GM19455 (cell line): Measurements from ENCODE around the gene LTBP4.
"Not testable (repeated sequence)": the region's sequence is repeated elsewhere in the genome, so short reads cannot be mapped to it uniquely, and the experiment has no call there.

Experiments
- ATAC-seq: cut with Tn5 transposase; IDR thresholded peaks from one replicate; pipeline ENCODE4 v1.9.1; 2021; ENCODE audit not compliant: unreplicated experiment

Gene LTBP4

GRCh38 chr19:40627486-40628279 is 26.5 kb downstream of the LTBP4 start:
- no peak for ATAC-seq

- no peak for ATAC-seq
These were observed 28.2 kb downstream of the LTBP4 start for GRCh38 chr19:40629346-40629745.

GRCh38 chr19:40630571-40631160 is 29.5 kb downstream of the LTBP4 start:
- ATAC-seq, result no peak

DNA sequence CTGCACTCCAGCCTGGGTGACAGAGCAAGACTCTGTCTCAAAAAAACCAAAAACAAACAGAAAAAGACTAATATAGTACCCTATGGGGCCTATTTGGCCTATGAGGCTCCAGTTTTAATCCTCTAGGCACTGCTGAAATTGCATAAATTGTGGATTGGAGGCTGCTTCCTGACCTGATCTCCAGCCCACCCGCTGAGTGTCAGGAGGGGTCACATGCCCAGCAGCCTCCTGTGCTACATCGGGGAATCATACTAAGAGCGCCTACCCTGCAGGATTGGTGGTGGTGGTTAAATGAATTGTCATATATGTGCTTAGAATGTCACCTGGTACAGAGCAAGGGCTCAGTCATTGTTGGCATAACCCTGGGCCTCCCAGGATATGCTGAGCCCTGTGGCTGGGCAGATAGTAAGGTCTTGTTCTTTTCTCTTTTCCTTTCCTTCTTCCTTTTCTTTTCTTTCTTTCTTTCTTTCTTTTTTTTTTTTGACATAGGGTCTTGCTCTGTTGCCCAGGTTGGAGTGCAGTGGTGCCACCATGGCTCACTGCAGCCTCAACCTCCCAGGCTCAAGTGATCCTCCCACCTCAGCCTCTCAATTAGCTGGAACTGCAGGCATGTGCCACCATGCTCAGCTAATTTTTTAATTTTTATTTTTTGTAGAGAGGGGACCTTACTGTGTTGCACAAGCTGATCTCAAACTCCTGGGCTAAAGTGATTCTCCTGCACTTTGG is 31.3 kb downstream of the LTBP4 start:
- ATAC-seq, result no peak

- no peak for ATAC-seq
These were observed 32.0 kb downstream of the LTBP4 start for GRCh38 chr19:40633207-40633606.

DNA sequence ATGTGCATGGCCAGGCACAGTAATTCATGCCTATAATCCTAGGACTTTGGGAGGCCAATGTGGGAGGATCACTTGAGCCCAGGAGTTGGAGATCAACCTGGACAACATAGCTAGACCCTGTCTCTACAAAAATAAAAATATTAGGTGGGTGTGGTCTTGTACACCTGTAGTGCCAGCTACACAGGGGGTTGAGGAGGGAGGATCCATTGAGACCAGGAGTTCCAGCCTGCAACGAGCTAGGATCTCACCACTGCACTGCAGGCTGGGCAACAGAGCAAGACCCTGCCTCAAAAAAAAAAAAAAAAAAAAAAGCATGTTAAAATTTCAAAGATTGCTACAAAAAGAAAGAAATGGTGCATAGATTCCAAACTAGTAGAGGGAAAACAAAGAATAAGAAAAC is 37.2 kb downstream of the LTBP4 start:
- ATAC-seq, result no peak

DNA sequence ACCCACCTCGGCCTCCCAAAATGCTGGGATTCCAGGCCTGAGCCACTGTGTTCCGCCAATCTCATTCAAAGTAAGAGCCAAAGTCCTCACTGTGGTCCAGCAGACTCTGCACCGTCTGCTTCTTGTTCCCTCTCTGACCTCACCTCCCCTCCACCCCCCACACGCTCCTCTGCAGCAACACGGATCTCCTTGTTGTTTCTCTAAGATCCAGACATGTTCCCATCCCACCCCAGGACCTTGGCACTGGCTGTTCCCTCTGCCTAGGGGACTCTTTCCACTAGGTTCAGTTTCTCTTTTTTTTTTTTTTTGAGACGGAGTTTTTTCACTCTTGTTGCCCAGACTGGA is 38.4 kb downstream of the LTBP4 start:
- no peak for ATAC-seq

DNA sequence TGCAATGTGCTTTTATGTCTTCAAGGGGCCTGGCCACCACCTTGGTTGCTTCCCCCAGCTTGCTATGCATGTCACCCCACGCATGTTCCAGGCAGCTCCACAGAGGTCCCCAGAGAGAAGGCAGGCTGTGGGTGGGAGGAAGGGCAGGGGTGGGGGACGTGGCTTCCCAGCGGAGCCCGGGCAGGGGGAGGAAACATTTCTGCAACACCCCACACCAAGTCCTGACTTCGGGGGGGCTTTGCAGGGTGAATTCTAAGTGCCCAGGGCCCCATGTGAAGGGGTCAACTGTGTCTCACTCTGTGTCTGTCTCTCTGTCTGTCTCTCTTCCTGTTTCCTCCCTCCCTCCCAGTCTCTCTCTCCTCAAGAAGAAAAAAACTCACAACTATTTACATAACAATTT is 39.6 kb downstream of the LTBP4 start:
- ATAC-seq, result no peak

GRCh38 chr19:40641281-40641680 is 40.1 kb downstream of the LTBP4 start:
- no peak for ATAC-seq

DNA sequence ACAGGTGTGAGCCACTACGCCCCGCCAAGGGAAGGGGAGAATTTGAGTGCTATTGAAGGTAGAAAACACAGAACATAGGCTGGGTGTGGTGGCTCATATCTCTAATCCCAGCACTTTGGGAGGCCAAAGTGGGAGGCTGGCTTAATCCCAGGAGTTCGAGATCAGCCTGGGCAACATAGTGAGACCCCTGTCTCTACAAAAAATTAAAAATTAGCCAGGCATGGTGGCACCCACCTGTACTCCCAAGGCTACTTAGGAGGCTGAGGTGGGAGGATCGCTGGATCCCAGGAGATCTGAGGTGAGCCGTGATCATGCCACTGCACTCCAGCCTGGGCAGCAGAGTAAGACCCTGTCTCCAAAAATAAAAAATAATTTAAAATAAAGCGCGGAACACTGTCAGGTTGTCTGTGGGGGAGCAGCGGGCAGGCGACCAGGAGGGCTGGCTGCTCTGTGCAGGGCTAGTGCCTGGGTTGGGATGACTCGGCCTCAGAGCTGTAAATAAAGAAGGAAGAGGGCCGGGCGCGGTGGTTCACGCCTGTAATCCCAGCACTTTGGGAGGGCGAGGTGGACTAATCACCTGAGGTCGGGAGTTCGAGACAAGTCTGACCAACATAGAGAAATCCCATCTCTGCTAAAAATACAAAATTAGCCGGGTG is 41.0 kb downstream of the LTBP4 start:
- ATAC-seq, result no peak

GRCh38 chr19:40642757-40643305 is 41.7 kb downstream of the LTBP4 start:
- no peak for ATAC-seq

DNA sequence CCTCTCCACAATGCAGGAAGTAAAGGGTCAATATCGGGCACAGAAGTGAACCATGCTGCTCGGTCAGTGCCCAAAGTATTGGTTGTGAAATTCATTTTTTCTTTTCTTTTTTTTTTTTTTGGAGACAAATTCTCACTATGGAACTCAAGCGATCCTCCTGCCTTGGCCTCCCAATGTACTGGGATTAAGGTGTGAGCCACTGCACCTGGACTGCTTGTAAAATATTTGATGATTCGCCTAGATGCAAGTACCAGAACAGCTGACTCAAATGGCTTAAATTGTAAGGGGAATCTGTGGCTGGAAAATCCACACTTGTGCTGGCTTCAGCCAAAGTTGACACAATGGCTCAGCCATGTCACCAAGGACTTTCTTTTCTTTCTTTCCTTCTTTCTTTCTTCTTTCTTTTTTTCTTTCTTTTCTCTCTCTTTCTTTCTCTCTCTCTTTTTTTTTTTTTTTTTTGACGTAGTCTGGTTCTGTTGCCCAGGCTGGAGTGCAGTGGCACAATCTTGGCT is 45.6 kb downstream of the LTBP4 start:
- no peak for ATAC-seq

GRCh38 chr19:40649903-40650675 is 48.9 kb downstream of the LTBP4 start:
- not testable (repeated sequence) for ATAC-seq

- no peak for ATAC-seq
These were observed 49.7 kb downstream of the LTBP4 start for GRCh38 chr19:40650749-40651305.

DNA sequence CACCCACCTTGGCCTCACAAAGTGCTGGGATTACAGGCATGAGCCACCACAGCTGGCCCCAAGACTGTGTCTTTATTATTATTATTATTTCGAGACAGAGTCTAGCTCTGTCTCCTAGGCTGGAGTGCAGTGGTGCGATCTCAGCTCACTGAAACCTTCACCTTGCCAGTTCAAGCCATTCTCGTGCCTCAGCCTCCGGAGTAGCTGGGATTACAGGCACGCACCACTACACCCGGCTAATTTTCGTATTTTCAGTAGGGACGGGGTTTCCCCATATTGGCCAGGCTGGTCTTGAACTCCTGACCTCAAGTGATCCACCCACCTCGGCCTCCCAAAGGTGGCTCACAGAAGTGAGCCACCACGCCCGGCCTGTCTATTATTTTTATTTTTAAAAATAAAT is 51.1 kb downstream of the LTBP4 start:
- ATAC-seq, result not testable (repeated sequence)

DNA sequence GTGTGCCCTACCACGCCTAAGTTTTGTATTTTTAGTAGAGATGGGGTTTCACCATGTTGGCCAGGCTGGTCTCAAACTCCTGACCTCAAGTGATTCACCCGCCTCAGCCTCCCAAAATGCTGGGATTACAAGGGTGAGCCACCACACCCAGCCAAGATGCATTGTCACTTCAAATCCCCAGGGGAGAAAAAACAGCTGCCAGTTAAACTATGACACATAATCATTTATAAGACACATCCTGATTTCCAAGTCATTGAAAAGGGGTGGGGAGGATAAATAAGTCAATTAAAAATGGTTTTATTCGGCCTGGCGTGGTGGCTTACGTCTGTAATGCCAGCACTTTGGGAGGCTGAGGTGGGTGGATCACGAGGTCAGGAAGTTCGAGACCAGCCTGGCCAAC is 54.5 kb downstream of the LTBP4 start:
- not testable (repeated sequence) for ATAC-seq

DNA sequence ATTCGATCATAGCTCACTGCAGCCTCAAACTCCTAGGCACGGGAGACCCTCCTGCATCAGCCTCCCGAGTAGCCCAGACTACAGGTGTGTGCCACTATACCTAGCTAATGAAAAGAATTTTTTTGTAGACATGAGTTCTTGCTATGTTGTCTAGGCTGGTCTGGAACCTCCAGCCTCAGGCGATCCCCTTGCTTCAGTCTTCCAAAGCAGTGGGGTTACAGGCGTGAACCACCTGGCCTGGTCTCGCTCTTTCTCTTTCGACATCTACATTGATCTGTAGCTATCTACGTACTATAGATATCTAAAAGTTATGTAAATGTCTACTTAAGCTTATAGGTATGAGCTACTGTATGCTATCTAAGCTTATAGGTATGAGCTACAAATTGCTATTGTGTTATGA is 56.9 kb downstream of the LTBP4 start:
- no peak for ATAC-seq

GRCh38 chr19:40659116-40659515 is 57.9 kb downstream of the LTBP4 start:
- no peak for ATAC-seq

GRCh38 chr19:40659566-40659965 is 58.4 kb downstream of the LTBP4 start:
- no peak for ATAC-seq

DNA sequence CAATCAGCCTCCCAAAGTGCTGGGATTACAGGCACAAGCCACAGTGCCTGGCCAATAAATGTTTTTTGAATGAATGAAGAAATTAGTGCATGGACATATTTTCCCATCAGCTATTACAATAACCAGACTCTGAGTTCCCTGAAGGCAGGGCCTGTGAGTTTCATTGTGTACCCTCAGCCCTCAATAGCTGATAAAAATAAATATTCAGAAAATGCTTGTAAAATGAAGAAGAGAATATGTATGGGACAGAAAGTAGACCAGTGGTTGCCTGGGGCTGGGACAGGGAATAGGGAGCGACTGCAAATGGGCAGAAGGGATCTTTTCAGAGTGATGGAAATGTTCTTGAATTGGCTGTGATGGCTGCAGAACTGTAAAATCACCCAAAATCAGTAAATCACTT is 60.4 kb downstream of the LTBP4 start:
- no peak for ATAC-seq
